Osteoblast (primary cell): ENCODE measurements around the gene BIRC6. TPM values are rescaled to one million over a fixed set of nuclear protein-coding genes. Genes with fewer than 3 reads are reported as not detected.

Experiments
- DNase-seq: peaks from one replicate; pipeline ENCODE4 v3.0.0; 2011; ENCODE audit warnings: low spot score, mixed read lengths; ENCODE audit not compliant: insufficient read length; ENCODE audit errors: missing footprints
- H2AFZ ChIP-seq: 2 replicates; pipeline ENCODE4 v1.6.0; 2011; ENCODE audit warnings: mild to moderate bottlenecking, low read length
- H3K27ac ChIP-seq: 2 replicates; pipeline ENCODE4 v1.5.1; 2011; ENCODE audit warnings: mild to moderate bottlenecking, low read depth, low read length, moderate library complexity
- H3K27me3 ChIP-seq: 2 replicates; pipeline ENCODE4 v1.6.0; 2012; ENCODE audit warnings: mild to moderate bottlenecking, control low read depth, inconsistent platforms, low read length, moderate library complexity; ENCODE audit not compliant: insufficient read depth
- H3K36me3 ChIP-seq: 2 replicates; pipeline ENCODE4 v1.5.1; 2011; ENCODE audit warnings: mild to moderate bottlenecking, low read length, control low read depth, moderate library complexity; ENCODE audit not compliant: insufficient read depth
- H3K4me1 ChIP-seq: 2 replicates; pipeline ENCODE4 v1.5.1; 2011; ENCODE audit warnings: mild to moderate bottlenecking, low read length, control low read depth, moderate library complexity; ENCODE audit not compliant: insufficient read depth
- H3K4me2 ChIP-seq: 2 replicates; pipeline ENCODE4 v1.6.0; 2011; ENCODE audit warnings: mild to moderate bottlenecking, low read length; ENCODE audit not compliant: insufficient read depth
- H3K4me3 ChIP-seq: fragments of 200-600 bp; sonication (generic); 3 replicates; pipeline ENCODE4 v1.5.1; 2012; ENCODE audit warnings: mild to moderate bottlenecking, low read length, inconsistent platforms; ENCODE audit not compliant: insufficient read depth
- H3K79me2 ChIP-seq: 2 replicates; pipeline ENCODE4 v1.6.0; 2012; ENCODE audit warnings: mild to moderate bottlenecking, low read length, control low read depth, inconsistent platforms; ENCODE audit not compliant: insufficient read depth
- H3K9me3 ChIP-seq: 2 replicates; pipeline ENCODE4 v1.5.1; 2011; ENCODE audit warnings: low read depth, low read length, control low read depth
- H4K20me1 ChIP-seq: 2 replicates; pipeline ENCODE4 v1.6.0; 2012; ENCODE audit warnings: mild to moderate bottlenecking, low read length, control low read depth; ENCODE audit not compliant: insufficient read depth
- CTCF ChIP-seq: IDR thresholded peaks from 2 replicates; pipeline ENCODE4 v1.5.1; 2011; ENCODE audit warnings: mild to moderate bottlenecking, low read depth, low read length, moderate library complexity; ENCODE audit errors: extremely low read depth
- total RNA-seq: library from RNA; depleted of rRNA; stranded (reverse); fragments of >200 nt; gene quantifications from 2 replicates; pipeline ENCODE4 v1.2.3, GENCODE V29; 2012

Gene BIRC6
- total RNA-seq, 1 donor, result 144 TPM

DNA sequence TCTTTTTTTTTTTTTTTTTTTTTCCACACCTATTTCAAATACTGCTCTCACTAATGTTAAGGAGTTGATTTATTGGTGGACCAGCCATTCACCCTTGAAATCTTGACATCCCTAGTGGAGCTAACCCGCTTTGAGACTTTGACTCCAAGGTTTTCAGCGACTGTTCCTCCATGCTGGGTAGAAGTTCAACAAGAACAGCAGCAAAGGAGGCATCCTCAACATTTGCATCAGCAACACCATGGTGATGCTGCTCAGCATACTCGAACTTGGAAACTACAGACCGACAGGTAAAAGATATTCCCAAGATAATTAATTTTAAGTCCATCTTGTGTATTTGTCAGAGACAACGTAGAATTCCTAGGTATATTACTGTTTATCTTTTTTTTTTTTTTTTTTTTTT lies 74.0 kb downstream of the BIRC6 start:
- H3K9me3 ChIP-seq, result no peaks in the 10 kb centered on the region
- peaks cover 28% of the 10 kb centered on the region for H3K36me3 ChIP-seq

DNA sequence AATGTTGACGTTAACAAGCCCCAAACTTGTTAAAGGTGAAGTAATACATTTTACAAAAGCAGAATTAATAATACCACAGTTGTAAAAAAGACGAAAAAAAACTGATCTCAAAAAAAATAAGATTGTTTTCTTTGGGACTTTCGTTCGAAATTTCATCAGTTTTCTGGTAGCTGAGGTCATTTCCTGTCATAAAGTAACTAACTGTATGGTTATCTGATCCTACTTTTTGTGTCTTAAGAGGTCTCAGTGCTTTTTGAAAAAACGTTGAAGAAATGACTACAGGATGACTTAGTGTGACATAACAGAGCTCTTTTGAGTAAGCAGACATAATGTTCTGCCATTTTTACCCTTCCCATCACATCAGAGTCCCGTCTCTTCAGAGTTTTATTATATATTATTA lies 79.3 kb downstream of the BIRC6 start:
- Histone ChIP-seq H3K4me1 (peaks cover 4% of the 10 kb centered on the region), H2AFZ (no peak overlapping the region), H3K4me3 (no peak overlapping the region), H3K9me3 (no peaks in the 10 kb centered on the region), H3K79me2 (peaks cover 59% of the 10 kb centered on the region), H3K4me2 (no peak overlapping the region), H3K27me3 (no peaks in the 10 kb centered on the region), H4K20me1 (no peaks in the 10 kb centered on the region), H3K27ac (peak overlapping the region; percentile 45), H3K36me3 (peaks cover 57% of the 10 kb centered on the region)
- TF ChIP-seq CTCF, result no peak
- DNase-seq, result no peak

More for the DNA sequence above, 74.0 kb downstream of the BIRC6 start:
- Histone ChIP-seq H3K4me2 (no peak overlapping the region), H3K79me2 (peaks cover 84% of the 10 kb centered on the region), H3K27ac (no peak overlapping the region), H2AFZ (no peak overlapping the region), H3K27me3 (no peaks in the 10 kb centered on the region), H4K20me1 (peaks cover 6% of the 10 kb centered on the region), H3K4me3 (no peak overlapping the region), H3K4me1 (peaks cover 15% of the 10 kb centered on the region)
- DNase-seq, result no peak
- no peak for TF ChIP-seq CTCF

GRCh38 chr2:32442020-32442467 lies 85.2 kb downstream of the BIRC6 start:
- Histone ChIP-seq H3K27ac (no peak overlapping the region), H2AFZ (no peak overlapping the region), H3K9me3 (no peaks in the 10 kb centered on the region), H3K4me2 (no peak overlapping the region), H3K36me3 (peaks cover 80% of the 10 kb centered on the region), H3K4me1 (no peaks in the 10 kb centered on the region), H3K4me3 (no peak overlapping the region), H3K27me3 (no peaks in the 10 kb centered on the region), H3K79me2 (peaks cover 22% of the 10 kb centered on the region), H4K20me1 (no peaks in the 10 kb centered on the region)
- no peak for DNase-seq
- no peak for TF ChIP-seq CTCF

DNA sequence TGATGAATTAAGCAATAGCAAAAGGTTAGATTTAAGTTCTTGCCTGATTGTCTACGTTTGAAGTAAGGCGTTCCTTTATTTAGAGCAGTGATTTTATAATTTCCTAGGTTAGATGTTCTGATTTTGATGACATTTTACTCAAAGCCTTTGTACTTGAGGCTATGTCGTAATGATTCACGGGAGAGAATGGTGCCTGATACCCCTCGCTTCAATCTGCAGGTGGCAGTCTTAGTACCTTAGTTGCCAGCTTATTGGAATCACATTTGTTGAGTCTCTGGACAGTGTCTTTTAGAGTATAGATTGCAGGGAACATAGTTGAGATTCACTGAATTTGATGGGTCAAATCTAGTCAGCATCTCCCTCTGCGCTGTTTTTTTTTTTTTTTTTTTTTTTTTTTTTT lies 89.5 kb downstream of the BIRC6 start:
- peaks cover 8% of the 10 kb centered on the region for H3K79me2 ChIP-seq
- no peak overlapping the region for H3K27ac ChIP-seq
- H4K20me1 ChIP-seq, result no peaks in the 10 kb centered on the region
- H3K27me3 ChIP-seq, result no peaks in the 10 kb centered on the region
- no peaks in the 10 kb centered on the region for H3K9me3 ChIP-seq
- TF ChIP-seq CTCF, result no peak
- H3K4me3 ChIP-seq, result no peak overlapping the region
- no peak for DNase-seq
- H3K36me3 ChIP-seq, result peaks cover 59% of the 10 kb centered on the region
- H3K4me2 ChIP-seq, result no peak overlapping the region
- H3K4me1 ChIP-seq, result no peaks in the 10 kb centered on the region
- H2AFZ ChIP-seq, result no peak overlapping the region
